Tibial nerve (tissue), 4 donors: Measurements from ENCODE around the gene SIRPA.

ENCODE experiments used
- CTCF ChIP-seq, 5 experiments: fragments of 200-600 bp in 3 of 5; fragments of 450-650 bp in 2 of 5; sonication (generic) in 3 of 5; IDR thresholded peaks; one replicate each; pipeline ENCODE4 v1.5.1; 2016 to 2019; ENCODE audit warnings: antibody characterized with exemption in 5 of 5, mild to moderate bottlenecking in 3 of 5, moderate library complexity in 2 of 5
- EP300 ChIP-seq, 2 donors: sonication (generic); formaldehyde crosslinking; IDR thresholded peaks; one replicate each; pipeline ENCODE4 v1.6.1; 2017; ENCODE audit warnings: antibody characterized with exemption in 2 of 2, mild to moderate bottlenecking in 1 of 2
- POLR2A ChIP-seq, 2 donors: fragments of 450-650 bp; IDR thresholded peaks; one replicate each; pipeline ENCODE4 v1.6.1; 2017; ENCODE audit warnings: antibody characterized with exemption in 2 of 2, mild to moderate bottlenecking in 2 of 2, moderate library complexity in 2 of 2

- TF ChIP-seq CTCF (IDR thresholded peaks at IDR 0.05), result no peak
- no peak for TF ChIP-seq POLR2A (IDR thresholded peaks at IDR 0.05)
- TF ChIP-seq EP300 (IDR thresholded peaks at IDR 0.05), result no peak
Observed at GRCh38 chr20:1897965-1898464, 2.8 kb downstream of the SIRPA start.
